Dermis blood vessel endothelial cell (primary cell): ENCODE measurements around the gene XRCC1. TPM values are rescaled to one million over a fixed set of nuclear protein-coding genes. Genes with fewer than 3 reads are reported as not detected.

Experiments used
- total RNA-seq: library from RNA; depleted of rRNA; stranded (reverse); fragments of >200 nt; gene quantifications from 2 replicates; pipeline ENCODE4 v1.2.3, GENCODE V29; 2014

XRCC1 gene
- total RNA-seq, 1 donor from 2014 or later = 16.8 TPM

Other genes starting within 250 kb of the XRCC1 start
- 0.05 TPM in 1 of 2 replicates, not detected in the other for gene CD177, start 221.8 kb downstream of the XRCC1 start, total RNA-seq
- not detected in 2 replicates for gene TEX101, start 160.6 kb downstream of the XRCC1 start, total RNA-seq
- 0.17 and 0.33 TPM in 2 replicates for gene LYPD3, start 109.9 kb downstream of the XRCC1 start, total RNA-seq
- gene PHLDB3, start 70.8 kb downstream of the XRCC1 start, total RNA-seq = 34.2 and 49.8 TPM in 2 replicates
- 102 and 104 TPM in 2 replicates for gene ETHE1, start 48.3 kb downstream of the XRCC1 start, total RNA-seq
- gene ZNF575, start 42.3 kb downstream of the XRCC1 start, total RNA-seq = 0.23 TPM in 1 of 2 replicates, not detected in the other
- gene PINLYP, start 274 bp upstream of the XRCC1 start, total RNA-seq = 0.68 and 3.7 TPM in 2 replicates
- 27.2 and 34.6 TPM in 2 replicates for gene IRGQ, start 20.6 kb upstream of the XRCC1 start, total RNA-seq
- gene ZNF576, start 21.1 kb upstream of the XRCC1 start, total RNA-seq = 10.8 and 12.6 TPM in 2 replicates
- 0.05 and 0.17 TPM in 2 replicates for gene SRRM5, start 36.6 kb upstream of the XRCC1 start, total RNA-seq
- 41.5 and 46.5 TPM in 2 replicates for gene ZNF428, start 44.1 kb upstream of the XRCC1 start, total RNA-seq
- 8.7 and 11.9 TPM in 2 replicates for gene CADM4, start 64.3 kb upstream of the XRCC1 start, total RNA-seq
- 23.3 and 24.2 TPM in 2 replicates for gene PLAUR, start 94.6 kb upstream of the XRCC1 start, total RNA-seq
- not detected in 2 replicates for gene IRGC, start 140.5 kb upstream of the XRCC1 start, total RNA-seq
- 8.8 and 9.0 TPM in 2 replicates for gene SMG9, start 179.4 kb upstream of the XRCC1 start, total RNA-seq
- gene KCNN4, start 205.4 kb upstream of the XRCC1 start, total RNA-seq = 0.09 and 0.51 TPM in 2 replicates
- 0.09 and 0.17 TPM in 2 replicates for gene LYPD5, start 226.9 kb upstream of the XRCC1 start, total RNA-seq